ENCODE data around the gene MUC12. TPM values are rescaled to one million over a fixed set of nuclear protein-coding genes. Genes with fewer than 3 reads are reported as not detected.

The MUC12 gene
- total and polyA plus RNA-seq, 9 of the 15 experiments (the other 6 are each of a cell fraction or from before 2014, with no cell fraction given), result 0.23 to 1.2 (median 0.79) TPM; not detected in 1

DNA sequence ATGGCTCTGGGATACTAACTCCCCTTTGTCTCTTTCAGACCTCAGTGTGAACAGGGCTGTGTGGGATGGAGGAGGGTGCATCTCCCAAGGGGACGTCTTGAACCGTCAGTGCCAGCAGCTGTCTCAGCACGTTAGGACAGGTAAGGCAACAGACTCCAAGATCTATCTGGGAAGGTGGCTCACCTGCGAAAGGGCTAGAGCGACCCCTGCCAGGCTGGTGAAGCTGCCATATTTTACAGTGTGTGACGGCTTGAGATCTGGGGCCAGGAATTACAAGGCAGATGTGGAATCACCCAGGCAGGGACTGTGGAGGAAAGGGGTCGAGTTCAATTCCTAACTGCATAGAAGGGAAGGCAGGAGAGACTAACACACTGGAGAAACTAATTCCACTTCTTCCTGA, 61.7 kb downstream of the MUC12 start (continued):
- TF ChIP-seq, protein P1, sequence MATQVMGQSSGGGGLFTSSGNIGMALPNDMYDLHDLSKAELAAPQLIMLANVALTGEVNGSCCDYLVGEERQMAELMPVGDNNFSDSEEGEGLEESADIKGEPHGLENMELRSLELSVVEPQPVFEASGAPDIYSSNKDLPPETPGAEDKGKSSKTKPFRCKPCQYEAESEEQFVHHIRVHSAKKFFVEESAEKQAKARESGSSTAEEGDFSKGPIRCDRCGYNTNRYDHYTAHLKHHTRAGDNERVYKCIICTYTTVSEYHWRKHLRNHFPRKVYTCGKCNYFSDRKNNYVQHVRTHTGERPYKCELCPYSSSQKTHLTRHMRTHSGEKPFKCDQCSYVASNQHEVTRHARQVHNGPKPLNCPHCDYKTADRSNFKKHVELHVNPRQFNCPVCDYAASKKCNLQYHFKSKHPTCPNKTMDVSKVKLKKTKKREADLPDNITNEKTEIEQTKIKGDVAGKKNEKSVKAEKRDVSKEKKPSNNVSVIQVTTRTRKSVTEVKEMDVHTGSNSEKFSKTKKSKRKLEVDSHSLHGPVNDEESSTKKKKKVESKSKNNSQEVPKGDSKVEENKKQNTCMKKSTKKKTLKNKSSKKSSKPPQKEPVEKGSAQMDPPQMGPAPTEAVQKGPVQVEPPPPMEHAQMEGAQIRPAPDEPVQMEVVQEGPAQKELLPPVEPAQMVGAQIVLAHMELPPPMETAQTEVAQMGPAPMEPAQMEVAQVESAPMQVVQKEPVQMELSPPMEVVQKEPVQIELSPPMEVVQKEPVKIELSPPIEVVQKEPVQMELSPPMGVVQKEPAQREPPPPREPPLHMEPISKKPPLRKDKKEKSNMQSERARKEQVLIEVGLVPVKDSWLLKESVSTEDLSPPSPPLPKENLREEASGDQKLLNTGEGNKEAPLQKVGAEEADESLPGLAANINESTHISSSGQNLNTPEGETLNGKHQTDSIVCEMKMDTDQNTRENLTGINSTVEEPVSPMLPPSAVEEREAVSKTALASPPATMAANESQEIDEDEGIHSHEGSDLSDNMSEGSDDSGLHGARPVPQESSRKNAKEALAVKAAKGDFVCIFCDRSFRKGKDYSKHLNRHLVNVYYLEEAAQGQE (IDR thresholded peaks at IDR 0.05; ENCODE audit: borderline replicate concordance), result peak; percentile 51; the same call in 1 of the 2 replicates
- TF ChIP-seq, protein P1 (CRISPR knock-in tag; IDR thresholded peaks at IDR 0.05; ENCODE audit: low read depth), result no peak
- TF ChIP-seq RBM14 (IDR thresholded peaks at IDR 0.05; ENCODE audit: borderline replicate concordance, insufficient read depth, low read depth, low read length) (no peak), RBFOX2 (IDR thresholded peaks at IDR 0.05; ENCODE audit: low read depth, low read length) (no peak), ARNT (IDR thresholded peaks at IDR 0.05) (no peak), RAD21 (CRISPR knock-in tag; conservative IDR thresholded peaks at IDR 0.05 in 1 of 2, IDR thresholded peaks at IDR 0.05 in 1 of 2) (peak in 1 of 2 experiments; percentile 43; a peak in 2 of 4 replicates), WHSC1 (IDR thresholded peaks at IDR 0.05; ENCODE audit: low read length) (no peak)
- TF ChIP-seq, protein P2, sequence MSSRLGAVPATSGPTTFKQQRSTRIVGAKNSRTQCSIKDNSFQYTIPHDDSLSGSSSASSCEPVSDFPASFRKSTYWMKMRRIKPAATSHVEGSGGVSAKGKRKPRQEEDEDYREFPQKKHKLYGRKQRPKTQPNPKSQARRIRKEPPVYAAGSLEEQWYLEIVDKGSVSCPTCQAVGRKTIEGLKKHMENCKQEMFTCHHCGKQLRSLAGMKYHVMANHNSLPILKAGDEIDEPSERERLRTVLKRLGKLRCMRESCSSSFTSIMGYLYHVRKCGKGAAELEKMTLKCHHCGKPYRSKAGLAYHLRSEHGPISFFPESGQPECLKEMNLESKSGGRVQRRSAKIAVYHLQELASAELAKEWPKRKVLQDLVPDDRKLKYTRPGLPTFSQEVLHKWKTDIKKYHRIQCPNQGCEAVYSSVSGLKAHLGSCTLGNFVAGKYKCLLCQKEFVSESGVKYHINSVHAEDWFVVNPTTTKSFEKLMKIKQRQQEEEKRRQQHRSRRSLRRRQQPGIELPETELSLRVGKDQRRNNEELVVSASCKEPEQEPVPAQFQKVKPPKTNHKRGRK (tag; IDR thresholded peaks at IDR 0.05), result no peak

Data from K562 (cell line).